Activated T-helper 1 cell treated with anti-CD3 and anti-CD28 coated beads, Interleukin-12 subunit alpha, Interleukin-12 subunit beta, Interleukin-2, Interleukin-4 antibody, amounts not matched to agents 30 ng/mL and 10 ng/mL and 1 ng/mL, durations not matched to agents 14 hours and 24 hours and 36 hours (primary cell): ENCODE results near the gene PTMS. TPM values are rescaled to one million over a fixed set of nuclear protein-coding genes. Genes with fewer than 3 reads are reported as not detected.

Source experiments
- DNase-seq: peaks from one replicate; pipeline ENCODE4 v3.0.0; 2021; ENCODE audit warnings: low spot score
- H3K27ac Mint-ChIP-seq: one replicate; pipeline ENCODE4 v1.8.0; 2021; ENCODE audit warnings: mild to moderate bottlenecking, mixed read lengths
- H3K27me3 Mint-ChIP-seq: one replicate; pipeline ENCODE4 v1.8.0; 2022; ENCODE audit warnings: mild to moderate bottlenecking, moderate library complexity, mixed read lengths; ENCODE audit not compliant: insufficient read depth
- H3K36me3 Mint-ChIP-seq: one replicate; pipeline ENCODE4 v1.8.0; 2021; ENCODE audit warnings: low read depth, mixed read lengths
- H3K4me1 Mint-ChIP-seq: one replicate; pipeline ENCODE4 v1.8.0; 2021; ENCODE audit warnings: low read depth, mixed read lengths
- H3K4me3 Mint-ChIP-seq: one replicate; pipeline ENCODE4 v1.8.0; 2021; ENCODE audit warnings: mild to moderate bottlenecking, moderate library complexity, mixed read lengths
- H3K9me3 Mint-ChIP-seq: one replicate; pipeline ENCODE4 v1.8.0; 2021; ENCODE audit warnings: mixed read lengths
- intact Hi-C: fragments of 100-400 bp; cut with micrococcal nuclease; formaldehyde crosslinking; loops from one replicate; pipeline ENCODE4 v1.15.1; 2024
- total RNA-seq: library from RNA; stranded (reverse); gene quantifications from 2 replicates; pipeline ENCODE4 v1.2.3, GENCODE V29; 2022

PTMS gene
- total RNA-seq, 1 donor from 2014 or later = 262 TPM

DNA sequence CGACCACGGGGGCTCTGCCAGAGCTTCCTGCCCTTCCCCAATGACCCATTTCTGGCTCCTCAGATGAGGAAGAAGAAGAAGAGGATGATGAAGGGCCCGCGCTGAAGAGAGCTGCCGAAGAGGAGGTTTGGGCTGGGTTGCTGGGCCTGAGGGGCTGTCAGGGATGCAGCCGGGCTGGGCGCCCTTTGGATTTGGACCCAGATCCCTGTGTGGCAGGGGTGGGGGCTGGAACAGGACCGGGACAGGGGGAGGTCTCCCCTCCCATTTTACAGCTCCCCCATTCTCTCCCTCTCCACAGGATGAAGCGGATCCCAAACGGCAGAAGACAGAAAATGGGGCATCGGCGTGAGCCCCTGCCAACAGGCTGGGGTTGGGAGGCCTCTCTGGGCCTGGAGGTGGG, 3.9 kb downstream of the PTMS start:
- no peak overlapping the region for H3K4me3 Mint-ChIP-seq
- peak overlapping the region; percentile 52 for H3K27ac Mint-ChIP-seq
- peaks cover 75% of the 10 kb centered on the region for H3K4me1 Mint-ChIP-seq
- intact Hi-C loops = loop anchor here (5.0 kb wide), 4 partner anchors 57 to 187 kb away; partner anchors contain the start of genes CHD4, P3H3 and ZNF384
- DNase-seq = no peak
- peaks cover 29% of the 10 kb centered on the region for H3K36me3 Mint-ChIP-seq
- peaks cover 3% of the 10 kb centered on the region for H3K27me3 Mint-ChIP-seq
- H3K9me3 Mint-ChIP-seq = no peaks in the 10 kb centered on the region

DNA sequence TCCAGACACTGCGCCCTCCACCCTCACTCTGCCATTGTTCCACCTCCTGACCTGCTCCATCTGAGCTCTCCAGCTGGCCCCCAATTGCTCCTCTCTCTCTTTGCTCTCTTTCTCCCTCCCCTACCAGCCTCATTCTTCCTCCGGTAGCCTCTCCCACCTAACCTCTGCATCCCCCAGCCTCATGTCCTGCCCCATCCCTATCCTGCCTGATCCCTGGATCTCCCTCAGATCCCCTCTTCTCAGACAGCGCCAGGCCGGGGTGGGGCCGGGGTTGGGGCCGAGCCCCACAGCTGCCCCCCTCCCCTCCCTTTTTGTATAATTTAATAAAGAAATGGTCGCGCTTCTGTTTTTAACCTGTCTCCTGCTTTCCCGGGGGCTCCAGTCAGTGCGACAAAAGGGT, 4.4 kb downstream of the PTMS start:
- intact Hi-C loops = loop anchor here (5.0 kb wide), 4 partner anchors 57 to 187 kb away; partner anchors contain the start of genes CHD4, P3H3 and ZNF384
- H3K27ac Mint-ChIP-seq = peak overlapping the region; percentile 79

DNA sequence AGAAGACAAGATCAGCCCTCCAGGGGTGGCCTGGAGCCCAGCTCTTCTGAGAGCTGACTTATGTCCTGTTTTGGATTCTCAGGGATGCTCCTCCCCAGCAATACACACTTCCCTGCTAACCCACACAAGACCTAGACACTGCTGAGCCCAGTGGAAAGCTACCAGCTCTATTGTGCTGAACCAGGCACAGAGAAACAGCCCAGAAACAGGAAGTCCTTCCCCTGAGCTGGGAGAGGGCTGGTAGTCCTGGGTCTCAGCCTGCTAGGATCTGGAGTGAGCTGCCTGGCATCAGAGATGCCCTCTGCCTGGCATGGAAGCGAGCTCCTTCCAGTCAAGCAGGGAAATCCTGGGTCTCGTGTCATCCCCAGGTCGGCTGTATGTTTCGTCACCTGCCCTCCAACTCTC, 4.9 kb downstream of the PTMS start:
- Mint-ChIP-seq H3K27me3 (no peaks in the 10 kb centered on the region), H3K27ac (peak overlapping the region; percentile 86), H3K4me1 (peaks cover 77% of the 10 kb centered on the region), H3K36me3 (peaks cover 39% of the 10 kb centered on the region), H3K4me3 (peak overlapping the region; percentile 82), H3K9me3 (no peaks in the 10 kb centered on the region)
- no peak for DNase-seq
- intact Hi-C loops = loop anchor here (5.0 kb wide), 4 partner anchors 56 to 186 kb away; partner anchors contain the start of genes CHD4, P3H3 and ZNF384

More for the DNA sequence above, 4.4 kb downstream of the PTMS start:
- Mint-ChIP-seq H3K4me1 (peaks cover 75% of the 10 kb centered on the region), H3K36me3 (peaks cover 34% of the 10 kb centered on the region), H3K27me3 (peaks cover 2% of the 10 kb centered on the region), H3K4me3 (peak overlapping the region; percentile 62), H3K9me3 (no peaks in the 10 kb centered on the region)
- no peak for DNase-seq

DNA sequence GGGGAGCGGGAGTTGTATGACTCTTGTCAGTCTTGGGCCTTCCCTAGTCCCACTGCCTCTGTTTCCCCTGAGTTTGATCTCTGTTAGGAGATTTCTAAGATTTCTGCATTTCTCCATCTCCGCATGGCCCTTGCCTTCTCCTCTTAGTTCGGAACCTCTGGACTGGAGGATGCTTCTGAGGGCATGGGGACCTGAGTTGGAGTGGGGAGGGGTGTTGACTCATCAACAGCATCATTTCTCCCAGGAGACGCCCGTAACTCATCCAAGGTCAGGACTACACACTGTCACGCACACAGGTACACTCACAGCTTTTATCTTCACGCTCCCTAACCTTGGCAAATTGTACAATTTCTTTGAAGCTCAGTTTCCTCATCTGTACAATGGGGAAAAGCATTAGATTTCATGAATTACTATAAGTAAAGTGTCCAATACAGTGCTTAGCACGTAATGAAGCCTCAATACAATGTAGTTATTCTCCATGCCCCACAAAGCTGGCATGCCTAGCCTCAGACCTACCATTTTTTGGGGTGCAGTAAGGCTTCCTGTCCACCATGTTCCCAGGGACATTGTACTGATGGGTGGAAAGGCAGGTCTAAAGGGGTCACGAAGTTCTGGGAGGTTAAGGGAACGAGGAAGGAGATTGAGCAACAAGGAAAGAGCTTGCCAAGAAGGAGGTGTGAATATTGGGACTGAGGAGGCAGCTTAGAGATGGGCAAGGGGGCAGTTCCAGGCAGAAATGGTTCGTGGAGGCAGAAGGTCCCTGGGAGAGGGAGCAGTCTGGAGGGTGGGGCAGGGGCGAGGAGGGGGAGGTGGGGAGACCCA, 5.6 kb downstream of the PTMS start:
- H3K36me3 Mint-ChIP-seq = peaks cover 46% of the 10 kb centered on the region
- H3K4me3 Mint-ChIP-seq = peak overlapping the region; percentile 82
- intact Hi-C loops = loop anchor here (1.0 to 5.0 kb wide), 7 partner anchors 7 to 186 kb away; partner anchors contain the start of genes CD4, CHD4, P3H3 and ZNF384
- H3K27me3 Mint-ChIP-seq = no peaks in the 10 kb centered on the region
- H3K27ac Mint-ChIP-seq = peak overlapping the region; percentile 86
- DNase-seq = no peak
- no peaks in the 10 kb centered on the region for H3K9me3 Mint-ChIP-seq
- H3K4me1 Mint-ChIP-seq = peaks cover 84% of the 10 kb centered on the region

DNA sequence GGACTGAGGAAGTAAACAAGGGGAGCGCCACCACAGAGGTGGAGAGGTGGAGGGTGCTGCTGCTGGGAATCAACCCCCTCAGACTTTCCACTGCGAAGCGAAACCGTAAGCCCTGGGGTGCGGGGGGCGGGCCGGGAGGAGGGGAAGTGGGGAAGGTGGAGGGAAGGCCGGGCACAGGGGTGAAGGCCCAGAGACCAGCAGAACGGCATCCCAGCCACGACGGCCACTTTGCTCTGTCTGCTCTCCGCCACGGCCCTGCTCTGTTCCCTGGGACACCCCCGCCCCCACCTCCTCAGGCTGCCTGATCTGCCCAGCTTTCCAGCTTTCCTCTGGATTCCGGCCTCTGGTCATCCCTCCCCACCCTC, 6.2 kb downstream of the PTMS start, which contains the start of gene LAG3:
Gene LAG3, plus strand, starts transcription at position 190 of the 365 bp plus-strand sequence. CDS start 333 bp downstream, outside the sequence.
- no peaks in the 10 kb centered on the region for H3K9me3 Mint-ChIP-seq
- H3K4me1 Mint-ChIP-seq = peaks cover 85% of the 10 kb centered on the region
- no peak for DNase-seq
- H3K27me3 Mint-ChIP-seq = no peaks in the 10 kb centered on the region
- intact Hi-C loops = loop anchor here (1.0 to 5.0 kb wide), 7 partner anchors 8 to 185 kb away; partner anchors contain the start of genes CD4, CHD4, P3H3 and ZNF384
- peak within 1 kb of the TSS; percentile 86 for H3K27ac Mint-ChIP-seq
- H3K36me3 Mint-ChIP-seq = peaks cover 47% of the 10 kb centered on the region
- peak within 1 kb of the TSS; percentile 82 for H3K4me3 Mint-ChIP-seq

DNA sequence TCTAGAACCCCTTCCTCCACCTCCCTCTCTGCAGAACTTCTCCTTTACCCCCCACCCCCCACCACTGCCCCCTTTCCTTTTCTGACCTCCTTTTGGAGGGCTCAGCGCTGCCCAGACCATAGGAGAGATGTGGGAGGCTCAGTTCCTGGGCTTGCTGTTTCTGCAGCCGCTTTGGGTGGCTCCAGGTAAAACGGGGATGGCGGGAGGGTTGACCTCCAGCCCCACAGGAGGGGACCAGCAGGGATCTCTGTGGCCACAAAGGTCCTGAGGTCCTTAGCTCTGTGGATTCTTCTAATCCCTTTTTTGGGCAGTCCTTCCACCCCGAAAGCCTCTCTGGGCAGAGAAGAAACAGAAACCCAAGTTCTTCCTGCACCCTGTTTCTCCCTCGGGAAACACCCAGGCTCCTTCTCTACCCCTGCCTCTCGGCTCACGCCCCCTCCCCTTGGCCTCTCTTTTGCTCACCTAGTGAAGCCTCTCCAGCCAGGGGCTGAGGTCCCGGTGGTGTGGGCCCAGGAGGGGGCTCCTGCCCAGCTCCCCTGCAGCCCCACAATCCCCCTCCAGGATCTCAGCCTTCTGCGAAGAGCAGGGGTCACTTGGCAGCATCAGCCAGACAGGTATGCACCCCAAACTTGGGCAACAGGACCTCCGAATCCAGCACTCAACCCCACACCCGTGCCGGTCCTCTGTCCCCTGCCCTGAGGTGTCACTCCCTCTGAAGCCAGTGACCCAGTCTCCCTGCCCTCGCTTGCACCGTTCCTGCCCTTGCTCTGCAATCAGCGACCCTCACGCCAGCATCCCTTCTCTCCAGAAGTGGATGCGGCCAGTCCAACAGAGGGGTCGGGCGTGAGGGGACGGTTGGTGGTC, 6.8 kb downstream of the PTMS start:
- peaks cover 85% of the 10 kb centered on the region for H3K4me1 Mint-ChIP-seq
- no peak for DNase-seq
- intact Hi-C loops = loop anchor here (1.0 to 5.0 kb wide), 7 partner anchors 7 to 184 kb away; partner anchors contain the start of genes CD4, CHD4, P3H3 and ZNF384
- no peaks in the 10 kb centered on the region for H3K9me3 Mint-ChIP-seq
- H3K4me3 Mint-ChIP-seq = peak overlapping the region; percentile 82
- peaks cover 52% of the 10 kb centered on the region for H3K36me3 Mint-ChIP-seq
- peak overlapping the region; percentile 86 for H3K27ac Mint-ChIP-seq
- H3K27me3 Mint-ChIP-seq = no peaks in the 10 kb centered on the region

DNA sequence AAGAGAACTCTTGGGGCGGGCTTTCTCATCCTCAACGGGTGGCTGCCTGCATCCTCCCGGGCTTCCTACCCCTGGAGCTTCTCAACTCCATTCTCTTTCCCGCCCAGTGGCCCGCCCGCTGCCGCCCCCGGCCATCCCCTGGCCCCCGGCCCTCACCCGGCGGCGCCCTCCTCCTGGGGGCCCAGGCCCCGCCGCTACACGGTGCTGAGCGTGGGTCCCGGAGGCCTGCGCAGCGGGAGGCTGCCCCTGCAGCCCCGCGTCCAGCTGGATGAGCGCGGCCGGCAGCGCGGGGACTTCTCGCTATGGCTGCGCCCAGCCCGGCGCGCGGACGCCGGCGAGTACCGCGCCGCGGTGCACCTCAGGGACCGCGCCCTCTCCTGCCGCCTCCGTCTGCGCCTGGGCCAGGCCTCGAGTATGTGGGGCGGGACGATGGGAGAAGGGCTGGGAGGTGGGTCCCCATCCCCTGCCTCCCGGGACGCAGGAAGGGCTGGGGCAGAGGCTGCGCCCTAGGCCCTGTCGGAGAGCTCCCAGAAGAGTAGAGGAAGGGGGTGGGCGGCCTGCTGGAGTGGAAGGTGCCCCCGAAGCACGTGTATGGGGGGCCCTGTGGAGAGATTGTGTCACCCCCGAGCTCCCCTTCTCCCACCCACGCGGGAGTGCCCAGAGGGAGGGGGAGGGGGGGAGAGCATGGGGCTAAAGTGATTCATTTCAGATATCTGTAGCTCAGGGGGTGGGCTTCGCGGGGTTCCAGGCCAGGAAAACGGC, 7.6 kb downstream of the PTMS start:
- no peak for DNase-seq
- H3K4me1 Mint-ChIP-seq = peaks cover 85% of the 10 kb centered on the region
- intact Hi-C loops = loop anchor here (2.0 to 5.0 kb wide), 5 partner anchors 15 to 184 kb away; partner anchors contain the start of genes CD4, CHD4, P3H3 and ZNF384
- no peaks in the 10 kb centered on the region for H3K27me3 Mint-ChIP-seq
- peaks cover 58% of the 10 kb centered on the region for H3K36me3 Mint-ChIP-seq
- peak overlapping the region; percentile 91 for H3K4me3 Mint-ChIP-seq
- H3K27ac Mint-ChIP-seq = peak overlapping the region; percentile 87
- no peaks in the 10 kb centered on the region for H3K9me3 Mint-ChIP-seq

DNA sequence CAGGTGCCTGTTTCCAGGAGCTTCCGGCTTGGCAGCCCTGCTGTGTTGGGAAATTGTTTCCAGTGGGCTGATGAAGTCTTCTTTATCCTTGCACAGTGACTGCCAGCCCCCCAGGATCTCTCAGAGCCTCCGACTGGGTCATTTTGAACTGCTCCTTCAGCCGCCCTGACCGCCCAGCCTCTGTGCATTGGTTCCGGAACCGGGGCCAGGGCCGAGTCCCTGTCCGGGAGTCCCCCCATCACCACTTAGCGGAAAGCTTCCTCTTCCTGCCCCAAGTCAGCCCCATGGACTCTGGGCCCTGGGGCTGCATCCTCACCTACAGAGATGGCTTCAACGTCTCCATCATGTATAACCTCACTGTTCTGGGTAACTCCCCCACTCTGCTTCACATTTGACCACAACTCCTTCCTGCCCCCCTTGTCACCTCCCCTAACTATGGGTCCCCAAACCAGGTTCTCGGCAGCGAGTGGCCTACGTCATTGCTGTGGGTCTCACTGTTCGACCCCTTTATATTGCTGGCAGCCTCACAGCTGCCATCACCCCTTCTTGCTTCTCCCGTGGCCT, 8.4 kb downstream of the PTMS start:
- no peak for DNase-seq
- no peaks in the 10 kb centered on the region for H3K27me3 Mint-ChIP-seq
- peaks cover 85% of the 10 kb centered on the region for H3K4me1 Mint-ChIP-seq
- no peaks in the 10 kb centered on the region for H3K9me3 Mint-ChIP-seq
- peaks cover 53% of the 10 kb centered on the region for H3K36me3 Mint-ChIP-seq
- intact Hi-C loops = loop anchor here (5.0 kb wide), 4 partner anchors 53 to 183 kb away; partner anchors contain the start of genes CHD4, P3H3 and ZNF384
- H3K27ac Mint-ChIP-seq = peak overlapping the region; percentile 87
- peak overlapping the region; percentile 91 for H3K4me3 Mint-ChIP-seq

DNA sequence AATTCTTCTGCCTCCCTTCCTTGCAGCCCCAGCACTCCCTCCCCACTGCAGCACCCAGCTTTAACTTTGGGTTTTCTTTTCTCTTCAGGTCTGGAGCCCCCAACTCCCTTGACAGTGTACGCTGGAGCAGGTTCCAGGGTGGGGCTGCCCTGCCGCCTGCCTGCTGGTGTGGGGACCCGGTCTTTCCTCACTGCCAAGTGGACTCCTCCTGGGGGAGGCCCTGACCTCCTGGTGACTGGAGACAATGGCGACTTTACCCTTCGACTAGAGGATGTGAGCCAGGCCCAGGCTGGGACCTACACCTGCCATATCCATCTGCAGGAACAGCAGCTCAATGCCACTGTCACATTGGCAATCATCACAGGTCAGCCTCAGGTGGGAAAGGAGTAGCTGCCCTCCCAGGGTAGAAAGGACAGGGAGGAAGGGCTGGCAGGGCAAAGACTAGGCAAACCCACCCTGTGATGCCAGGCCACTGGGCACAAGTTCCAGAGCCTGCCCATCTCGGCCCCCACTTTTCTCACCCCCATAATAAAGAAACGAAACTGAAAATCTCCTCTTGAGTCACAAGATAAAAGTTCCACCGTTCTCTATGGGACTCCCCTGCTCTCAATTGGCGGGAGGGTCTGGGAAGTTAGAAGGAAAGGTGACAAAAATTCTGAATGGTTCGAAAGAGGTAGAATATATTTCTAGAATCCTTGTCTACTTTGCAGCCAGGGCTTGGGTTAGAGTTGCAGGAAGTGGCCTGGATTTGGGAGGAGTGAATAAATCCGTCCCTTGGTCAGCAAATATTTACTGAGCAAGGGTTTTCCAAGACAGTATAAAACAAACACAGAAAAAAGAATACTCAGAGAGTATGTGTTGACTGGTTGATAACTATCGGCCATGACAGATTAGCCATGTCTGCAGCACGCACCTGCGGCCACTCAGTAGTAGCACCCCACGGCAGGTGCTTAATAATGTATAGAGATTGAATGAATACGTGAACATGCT, 9.3 kb downstream of the PTMS start:
- intact Hi-C loops = no loop called here
- Mint-ChIP-seq H3K9me3 (no peaks in the 10 kb centered on the region), H3K4me1 (peaks cover 88% of the 10 kb centered on the region), H3K27ac (peak overlapping the region; percentile 87), H3K27me3 (no peaks in the 10 kb centered on the region), H3K4me3 (peak overlapping the region; percentile 91), H3K36me3 (peaks cover 50% of the 10 kb centered on the region)
- no peak for DNase-seq

DNA sequence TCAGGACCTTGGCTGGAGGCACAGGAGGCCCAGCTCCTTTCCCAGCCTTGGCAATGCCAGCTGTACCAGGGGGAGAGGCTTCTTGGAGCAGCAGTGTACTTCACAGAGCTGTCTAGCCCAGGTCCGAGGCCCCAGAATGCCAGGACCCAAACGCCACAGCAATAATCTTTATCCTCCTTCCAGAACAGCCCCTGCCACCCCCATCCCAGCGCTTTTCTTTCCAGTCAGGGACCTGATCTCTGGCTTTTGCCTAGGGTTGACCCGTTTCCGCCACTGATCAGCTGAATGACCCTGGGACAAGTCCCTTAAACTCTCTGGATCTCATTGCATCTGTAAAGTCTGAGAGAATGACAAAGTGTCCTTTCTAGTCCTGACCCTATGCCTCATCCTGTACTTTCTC, 11.2 kb downstream of the PTMS start:
- DNase-seq = no peak
- intact Hi-C loops = no loop called here
- H3K4me3 Mint-ChIP-seq = peak overlapping the region; percentile 15
- H3K36me3 Mint-ChIP-seq = peaks cover 43% of the 10 kb centered on the region
- no peaks in the 10 kb centered on the region for H3K9me3 Mint-ChIP-seq
- H3K27ac Mint-ChIP-seq = no peak overlapping the region
- peaks cover 79% of the 10 kb centered on the region for H3K4me1 Mint-ChIP-seq
- no peaks in the 10 kb centered on the region for H3K27me3 Mint-ChIP-seq

DNA sequence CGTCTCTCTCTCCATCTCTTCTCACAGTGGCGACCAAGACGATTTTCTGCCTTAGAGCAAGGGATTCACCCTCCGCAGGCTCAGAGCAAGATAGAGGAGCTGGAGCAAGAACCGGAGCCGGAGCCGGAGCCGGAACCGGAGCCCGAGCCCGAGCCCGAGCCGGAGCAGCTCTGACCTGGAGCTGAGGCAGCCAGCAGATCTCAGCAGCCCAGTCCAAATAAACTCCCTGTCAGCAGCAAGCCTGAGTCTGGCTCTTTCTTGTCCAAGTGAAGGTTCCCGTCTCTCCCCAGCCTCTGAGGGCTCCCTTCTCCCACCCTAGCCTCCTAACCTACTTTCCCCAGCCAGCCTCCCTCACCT, 12.0 kb downstream of the PTMS start:
- Mint-ChIP-seq H3K27ac (peak overlapping the region; percentile 91), H3K4me3 (peak overlapping the region; percentile 80), H3K4me1 (peaks cover 82% of the 10 kb centered on the region), H3K9me3 (no peaks in the 10 kb centered on the region), H3K27me3 (no peaks in the 10 kb centered on the region), H3K36me3 (peaks cover 42% of the 10 kb centered on the region)
- intact Hi-C loops = no loop called here
- DNase-seq = no peak
